BJ (cell line): ENCODE results near the gene RNASE7. TPM values are rescaled to one million over a fixed set of nuclear protein-coding genes. Genes with fewer than 3 reads are reported as not detected.
A peak's percentile ranks its signal among the peaks of the same experiment; 100 is the strongest.

ENCODE experiments used
- CTCF ChIA-PET: fragments of 350-600 bp; formaldehyde crosslinking; extraction: SDS; loops from one replicate; lab custom pipeline; 2021; ENCODE audit warnings: antibody characterized with exemption, inconsistent platforms; lab: Yijun Ruan, JAX
- POLR2A ChIA-PET: fragments of 300-600 bp; sonication (Branson Sonifier 250); formaldehyde crosslinking; extraction: SDS; loops from one replicate; lab custom pipeline; 2021; ENCODE audit warnings: antibody characterized with exemption; lab: Charles Lee
- DNase-seq: peaks from one replicate; pipeline ENCODE4 v3.0.0-alpha.2; 2011; ENCODE audit warnings: low read depth
- H3K27me3 ChIP-seq: 2 replicates; pipeline ENCODE4 v1.6.0; 2011; ENCODE audit warnings: low read length; ENCODE audit not compliant: control insufficient read depth, insufficient read depth
- H3K36me3 ChIP-seq: 2 replicates; pipeline ENCODE4 v1.5.1; 2011; ENCODE audit warnings: low read length; ENCODE audit not compliant: control insufficient read depth, insufficient read depth
- H3K4me3 ChIP-seq: 2 replicates; pipeline ENCODE4 v1.5.1; 2011; ENCODE audit warnings: low read depth, mild to moderate bottlenecking, control low read depth, low read length
- polyA plus RNA-seq: library from polyadenylated mRNA; depleted of rRNA; stranded (reverse); fragments of >200 nt; gene quantifications from 2 replicates; pipeline ENCODE4 v1.2.3, GENCODE V29; 2011
- TF ChIP-seq, protein P1 (sequence below): IDR thresholded peaks from 2 replicates; pipeline ENCODE4 v1.5.1; 2011; ENCODE audit warnings: low read depth, mild to moderate bottlenecking, control low read depth, inconsistent platforms, low read length, moderate library complexity; ENCODE audit not compliant: insufficient read depth

The RNASE7 gene
- polyA plus RNA-seq, 1 experiment: not detected

- DNase-seq: no peak
- ChIA-PET CTCF (interaction anchor here (0.5 to 9.5 kb wide), 26 partner anchors 8 to 193 kb away, joined by 3 to 193 read pairs (median 4); partner anchors contain the start of genes RNASE8, TMEM253 and ZNF219), POLR2A (interaction anchor here (0.6 kb wide), 1 partner anchor 24 kb away, joined by 3 read pairs; no protein-coding TSS in a partner anchor)
- peaks cover 5% of the 10 kb centered on the region; the same call in 1 of the 2 replicates for H3K36me3 ChIP-seq
- H3K27me3 ChIP-seq: no peaks in the 10 kb centered on the region
- TF ChIP-seq, protein P1, sequence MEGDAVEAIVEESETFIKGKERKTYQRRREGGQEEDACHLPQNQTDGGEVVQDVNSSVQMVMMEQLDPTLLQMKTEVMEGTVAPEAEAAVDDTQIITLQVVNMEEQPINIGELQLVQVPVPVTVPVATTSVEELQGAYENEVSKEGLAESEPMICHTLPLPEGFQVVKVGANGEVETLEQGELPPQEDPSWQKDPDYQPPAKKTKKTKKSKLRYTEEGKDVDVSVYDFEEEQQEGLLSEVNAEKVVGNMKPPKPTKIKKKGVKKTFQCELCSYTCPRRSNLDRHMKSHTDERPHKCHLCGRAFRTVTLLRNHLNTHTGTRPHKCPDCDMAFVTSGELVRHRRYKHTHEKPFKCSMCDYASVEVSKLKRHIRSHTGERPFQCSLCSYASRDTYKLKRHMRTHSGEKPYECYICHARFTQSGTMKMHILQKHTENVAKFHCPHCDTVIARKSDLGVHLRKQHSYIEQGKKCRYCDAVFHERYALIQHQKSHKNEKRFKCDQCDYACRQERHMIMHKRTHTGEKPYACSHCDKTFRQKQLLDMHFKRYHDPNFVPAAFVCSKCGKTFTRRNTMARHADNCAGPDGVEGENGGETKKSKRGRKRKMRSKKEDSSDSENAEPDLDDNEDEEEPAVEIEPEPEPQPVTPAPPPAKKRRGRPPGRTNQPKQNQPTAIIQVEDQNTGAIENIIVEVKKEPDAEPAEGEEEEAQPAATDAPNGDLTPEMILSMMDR: peak; percentile 75
- H3K4me3 ChIP-seq: peak overlapping the region; percentile 79
Measured at GRCh38 chr14:21068521-21069387, 26.6 kb downstream of the RNASE7 start.

DNA sequence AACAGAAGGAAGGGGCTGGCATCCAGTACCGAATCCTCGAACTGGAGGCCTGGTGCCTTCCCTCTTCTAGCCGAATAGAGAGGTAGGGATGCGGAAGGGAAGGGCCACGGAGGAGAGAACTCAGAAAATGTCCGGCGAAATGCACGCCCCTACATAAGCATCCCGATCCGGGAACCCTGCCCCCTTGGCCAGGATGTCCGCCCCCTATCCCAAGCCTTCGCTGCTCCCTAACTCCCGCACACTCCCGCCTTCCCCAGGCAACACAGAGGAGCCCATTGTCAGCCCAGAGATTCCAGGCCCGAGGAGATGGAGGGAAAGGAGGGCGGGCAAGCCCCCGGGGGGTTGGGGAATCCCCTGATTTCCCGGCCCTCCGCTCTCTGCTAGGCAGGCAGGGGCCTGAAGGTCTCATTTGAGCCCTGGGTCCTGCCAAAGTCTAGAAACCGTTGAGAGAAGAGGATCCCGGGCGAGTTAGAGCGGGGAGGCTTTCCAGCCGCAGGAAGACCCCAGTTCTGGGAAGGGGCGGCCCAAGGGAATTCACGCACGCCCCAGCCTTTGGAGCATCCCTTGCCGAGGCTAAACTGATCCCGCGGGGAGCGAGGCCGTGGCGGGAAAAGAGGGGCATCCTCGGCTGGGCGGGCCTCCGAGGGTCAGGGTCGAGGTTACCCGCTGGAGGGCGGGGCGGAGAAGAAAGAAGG lies 27.4 kb downstream of the RNASE7 start:
- CTCF ChIA-PET: interaction anchor here (0.6 to 9.5 kb wide), 22 partner anchors 9 to 193 kb away, joined by 3 to 193 read pairs (median 8); partner anchors contain the start of genes RNASE8, TMEM253 and ZNF219
- POLR2A ChIA-PET: no interaction called here
- peak overlapping the region; percentile 79 for H3K4me3 ChIP-seq
- H3K36me3 ChIP-seq: peaks cover 11% of the 10 kb centered on the region
- no peak for DNase-seq
- no peaks in the 10 kb centered on the region for H3K27me3 ChIP-seq
- TF ChIP-seq, protein P1: no peak

GRCh38 chr14:21070083-21070609 lies 28.0 kb downstream of the RNASE7 start, which contains the start of gene ARHGEF40:
ARHGEF40 (plus strand) TSS chr14:21070304; CDS start chr14:21070397, 93 bp downstream.
- no peak for DNase-seq
- peaks cover 15% of the 10 kb centered on the region for H3K36me3 ChIP-seq
- POLR2A ChIA-PET: interaction anchor here (0.6 kb wide), 1 partner anchor 406 kb away, joined by 6 read pairs; no protein-coding TSS in a partner anchor
- no peaks in the 10 kb centered on the region for H3K27me3 ChIP-seq
- H3K4me3 ChIP-seq: peak within 1 kb of the TSS; percentile 79
- TF ChIP-seq, protein P1: no peak
- CTCF ChIA-PET: interaction anchor here (0.9 to 6.3 kb wide), 15 partner anchors 13 to 501 kb away, joined by 3 to 117 read pairs (median 4); partner anchors contain the start of gene TMEM253

GRCh38 chr14:21070610-21071224 lies 28.6 kb downstream of the RNASE7 start:
- no peaks in the 10 kb centered on the region for H3K27me3 ChIP-seq
- DNase-seq: no peak
- H3K36me3 ChIP-seq: peaks cover 21% of the 10 kb centered on the region
- CTCF ChIA-PET: interaction anchor here (0.5 to 6.3 kb wide), 18 partner anchors 13 to 501 kb away, joined by 3 to 117 read pairs (median 4); partner anchors contain the start of gene TMEM253
- peak overlapping the region; percentile 79 for H3K4me3 ChIP-seq
- TF ChIP-seq, protein P1: peak; percentile 17; the same call in 1 of the 2 replicates
- POLR2A ChIA-PET: interaction anchor here (0.6 kb wide), 1 partner anchor 406 kb away, joined by 6 read pairs; no protein-coding TSS in a partner anchor
